Stomach (tissue), 9 donors: ENCODE results near the gene ZNFX1. TPM values are rescaled to one million over a fixed set of nuclear protein-coding genes. Genes with fewer than 3 reads are reported as not detected.
"Not testable (repeated sequence)": the region's sequence is repeated elsewhere in the genome, so short reads cannot be mapped to it uniquely, and the experiment has no call there.

ENCODE experiments used
- DNase-seq, 2 donors: peaks; one replicate each; pipeline versions ENCODE4 v3.0.0 to v3.0.0-alpha.2; 2013 to 2019
- H3K27ac ChIP-seq, 5 donors: fragments of 200-600 bp in 4 of 5; sonication (generic) in 4 of 5; one replicate each; pipeline ENCODE4 v1.5.1; 2013 to 2019; ENCODE audit warnings: mild to moderate bottlenecking in 1 of 5, moderate library complexity in 1 of 5
- H3K27me3 ChIP-seq, 3 donors: fragments of 200-600 bp; sonication (generic); one replicate each; pipeline ENCODE4 v1.5.1; 2017 to 2019; ENCODE audit warnings: mixed run types in 1 of 3
- H3K36me3 ChIP-seq, 4 donors: fragments of 200-600 bp; sonication (generic); 1 replicate in 3 of 4; 2 replicates in 1 of 4; pipeline ENCODE4 v1.5.1; 2016 to 2019
- H3K4me1 ChIP-seq, 4 donors: fragments of 200-600 bp; sonication (generic); one replicate each; pipeline ENCODE4 v1.5.1; 2016 to 2019
- H3K4me3 ChIP-seq, 4 donors: fragments of 200-600 bp; sonication (generic) in 3 of 4; one replicate each; pipeline ENCODE4 v1.5.1; 2016 to 2019; ENCODE audit warnings: mild to moderate bottlenecking in 1 of 4
- H3K9me3 ChIP-seq, 4 donors: fragments of 200-600 bp; sonication (generic); one replicate each; pipeline ENCODE4 v1.5.1; 2016 to 2019
- CTCF ChIP-seq, 7 experiments: fragments of 450-650 bp in 4 of 7; fragments of 200-600 bp in 3 of 7; sonication (generic) in 3 of 7; IDR thresholded peaks; one replicate each; pipeline ENCODE4 v1.5.1; 2016 to 2019; ENCODE audit warnings: antibody characterized with exemption in 7 of 7, control low read depth in 2 of 7, mild to moderate bottlenecking in 1 of 7
- EP300 ChIP-seq: sonication (generic); formaldehyde crosslinking; IDR thresholded peaks from one replicate; pipeline ENCODE4 v1.6.1; 2017; ENCODE audit warnings: antibody characterized with exemption
- POLR2A ChIP-seq, 4 donors: fragments of 450-650 bp; IDR thresholded peaks; one replicate each; pipeline ENCODE4 v1.6.1; 2016; ENCODE audit warnings: antibody characterized with exemption in 4 of 4, control low read depth in 2 of 4, mild to moderate bottlenecking in 1 of 4, moderate library complexity in 1 of 4
- POLR2AphosphoS5 ChIP-seq, 3 donors: sonication (generic); formaldehyde crosslinking; IDR thresholded peaks; one replicate each; pipeline ENCODE4 v1.6.1; 2016; ENCODE audit warnings: antibody characterized with exemption in 3 of 3
- WGBS, 5 donors: extraction: QIAGEN DNeasy Blood & Tissue Kit in 3 of 5; methylation state at CpG; one replicate each; pipeline versions ENCODE4 v1.1.5 to v1.1.7; 2013 to 2018; 5-methylcytosine and 5-hydroxymethylcytosine counted together
- intact Hi-C: fragments of 100-400 bp; cut with DNase I; formaldehyde crosslinking; loops from one replicate; pipeline ENCODE4 v1.15.1; 2023; ENCODE audit warnings: low total_unique reads
- polyA plus RNA-seq, 3 donors: library from polyadenylated mRNA; stranded (reverse); fragments of 200-250 nt; gene quantifications; one replicate each; pipeline ENCODE4 v1.2.3, GENCODE V29; 2013
- total RNA-seq, 5 donors: library from RNA; depleted of rRNA; stranded (reverse); fragments of >200 nt; gene quantifications; one replicate each; pipeline versions ENCODE4 v1.1.0 to v1.2.3, GENCODE V29; 2014 to 2016
- donor health status: healthy with polysubstance abuse.
- donor health status: Bipolar disorder and iron deficiency.
- donor health status: healthy.

Gene ZNFX1
- total and polyA plus RNA-seq, 8 donors: 5.2 to 29.6 (median 15.9) TPM

GRCh38 chr20:49210101-49210756 lies 67.6 kb downstream of the ZNFX1 start:
- 67 to 91% (median 85%) methylated on average over 1 of the region's 1 CpG for WGBS, 5 donors
- H3K27me3 ChIP-seq: no peaks in the 10 kb centered on the region
- peak overlapping the region in 3 of 5 donors; percentile 4 to 32 (median 7) for H3K27ac ChIP-seq
- intact Hi-C loops: no loop called here
- no peak overlapping the region for H3K4me3 ChIP-seq
- peaks cover 0 to 11% (median 8%) of the 10 kb centered on the region in 4 donors for H3K9me3 ChIP-seq
- no peak for TF ChIP-seq POLR2AphosphoS5 (IDR thresholded peaks at IDR 0.05)
- peaks cover 0 to 8% (median 0%) of the 10 kb centered on the region in 4 donors for H3K4me1 ChIP-seq
- peak in 1 of 2 donors; percentile 33 for DNase-seq
- no peaks in the 10 kb centered on the region for H3K36me3 ChIP-seq

GRCh38 chr20:49207076-49207475 lies 70.8 kb downstream of the ZNFX1 start:
- DNase-seq: no peak
- Histone ChIP-seq H3K27me3 (no peaks in the 10 kb centered on the region), H3K9me3 (peaks cover 0 to 11% (median 8%) of the 10 kb centered on the region in 4 donors), H3K36me3 (no peaks in the 10 kb centered on the region), H3K27ac (no peak overlapping the region), H3K4me1 (peaks cover 0 to 8% (median 0%) of the 10 kb centered on the region in 4 donors), H3K4me3 (no peak overlapping the region)
- TF ChIP-seq POLR2A (IDR thresholded peaks at IDR 0.05) (no peak), CTCF (IDR thresholded peaks at IDR 0.05) (no peak), EP300 (no peak), POLR2AphosphoS5 (IDR thresholded peaks at IDR 0.05) (no peak)
- intact Hi-C loops: no loop called here
- WGBS, 5 donors: 91 to 94% (median 91%) methylated on average over 6 of the region's 6 CpGs

GRCh38 chr20:49203746-49204145 lies 74.1 kb downstream of the ZNFX1 start:
- Histone ChIP-seq H3K4me1 (no peaks in the 10 kb centered on the region), H3K9me3 (no peaks in the 10 kb centered on the region), H3K27ac (no peak overlapping the region), H3K36me3 (no peaks in the 10 kb centered on the region), H3K27me3 (no peaks in the 10 kb centered on the region), H3K4me3 (no peak overlapping the region)
- 59 to 92% (median 84%) methylated on average over 9 of the region's 9 CpGs for WGBS, 5 donors
- TF ChIP-seq CTCF (IDR thresholded peaks at IDR 0.05): no peak
- no peak for TF ChIP-seq POLR2AphosphoS5 (IDR thresholded peaks at IDR 0.05)
- TF ChIP-seq POLR2A (IDR thresholded peaks at IDR 0.05): no peak
- no peak for TF ChIP-seq EP300
- intact Hi-C loops: no loop called here
- DNase-seq: no peak

GRCh38 chr20:49203011-49203410 lies 74.8 kb downstream of the ZNFX1 start:
- Histone ChIP-seq H3K36me3 (no peaks in the 10 kb centered on the region), H3K9me3 (no peaks in the 10 kb centered on the region), H3K27me3 (no peaks in the 10 kb centered on the region), H3K27ac (no peak overlapping the region), H3K4me3 (no peak overlapping the region), H3K4me1 (no peaks in the 10 kb centered on the region)
- intact Hi-C loops: no loop called here
- WGBS, 5 donors: 88 to 94% (median 90%) methylated on average over 7 of the region's 7 CpGs
- TF ChIP-seq EP300: no peak
- TF ChIP-seq POLR2AphosphoS5 (IDR thresholded peaks at IDR 0.05): no peak
- no peak for TF ChIP-seq POLR2A (IDR thresholded peaks at IDR 0.05)
- no peak for TF ChIP-seq CTCF (IDR thresholded peaks at IDR 0.05)
- DNase-seq: no peak

- H3K4me1 ChIP-seq: no peaks in the 10 kb centered on the region
- intact Hi-C loops: no loop called here
- H3K4me3 ChIP-seq: no peak overlapping the region
- TF ChIP-seq POLR2A (IDR thresholded peaks at IDR 0.05) (no peak), POLR2AphosphoS5 (IDR thresholded peaks at IDR 0.05) (no peak), EP300 (no peak), CTCF (IDR thresholded peaks at IDR 0.05) (no peak)
- no peaks in the 10 kb centered on the region for H3K9me3 ChIP-seq
- no peaks in the 10 kb centered on the region for H3K27me3 ChIP-seq
- H3K27ac ChIP-seq: no peak overlapping the region
- 81 to 93% (median 89%) methylated on average over 4 of the region's 4 CpGs for WGBS, 5 donors
- H3K36me3 ChIP-seq: no peaks in the 10 kb centered on the region
- DNase-seq: no peak
Measured at GRCh38 chr20:49199729-49200293, 78.0 kb downstream of the ZNFX1 start.

- H3K27me3 ChIP-seq, H3K9me3 ChIP-seq, H3K4me3 ChIP-seq, H3K27ac ChIP-seq, H3K36me3 ChIP-seq, intact Hi-C loops, DNase-seq, H3K4me1 ChIP-seq: not testable (repeated sequence)
- WGBS, 5 donors: 78 to 86% (median 84%) methylated on average over 11 of the region's 11 CpGs
Measured at GRCh38 chr20:49192944-49193518, 84.8 kb downstream of the ZNFX1 start.
